ENCODE results near the gene TSEN34.
"Not testable (repeated sequence)": the region's sequence is repeated elsewhere in the genome, so short reads cannot be mapped to it uniquely, and the experiment has no call there.

TSEN34 gene

GRCh38 chr19:54160182-54160811 lies 30.8 kb upstream of the TSEN34 start:
- in situ Hi-C loops (cut with HindIII; ENCODE audit: low sequenced_read_pairs): no loop called here

- in situ Hi-C loops (cut with HindIII; ENCODE audit: low sequenced_read_pairs): no loop called here
These were observed 30.3 kb upstream of the TSEN34 start for GRCh38 chr19:54160854-54161253.

- in situ Hi-C loops (cut with HindIII; ENCODE audit: low sequenced_read_pairs): no loop called here
These were observed 28.8 kb upstream of the TSEN34 start for GRCh38 chr19:54162241-54162805.

GRCh38 chr19:54162884-54163283 lies 28.2 kb upstream of the TSEN34 start:
- in situ Hi-C loops (cut with HindIII; ENCODE audit: low sequenced_read_pairs): no loop called here

- in situ Hi-C loops (cut with HindIII; ENCODE audit: low sequenced_read_pairs): no loop called here
These were observed 26.6 kb upstream of the TSEN34 start for GRCh38 chr19:54164369-54165068.

- in situ Hi-C loops (cut with HindIII; ENCODE audit: low sequenced_read_pairs): no loop called here
These were observed 25.9 kb upstream of the TSEN34 start for GRCh38 chr19:54165222-54165621.

- in situ Hi-C loops (cut with HindIII; ENCODE audit: low sequenced_read_pairs): no loop called here
These were observed 22.8 kb upstream of the TSEN34 start for GRCh38 chr19:54168174-54168917.

- in situ Hi-C loops (cut with HindIII; ENCODE audit: low sequenced_read_pairs): no loop called here
These were observed 21.9 kb upstream of the TSEN34 start for GRCh38 chr19:54169149-54169740.

GRCh38 chr19:54171736-54172431 lies 19.2 kb upstream of the TSEN34 start:
- in situ Hi-C loops (cut with HindIII; ENCODE audit: low sequenced_read_pairs): not testable (repeated sequence)

- in situ Hi-C loops (cut with HindIII; ENCODE audit: low sequenced_read_pairs): no loop called here
These were observed 18.4 kb upstream of the TSEN34 start, which contains the start of gene TMC4 for GRCh38 chr19:54172471-54173358. TMC4 (minus strand) TSS chr19:54173160; CDS start chr19:54173117, 43 bp downstream.

- in situ Hi-C loops (cut with HindIII; ENCODE audit: low sequenced_read_pairs): no loop called here
These were observed 17.8 kb upstream of the TSEN34 start for GRCh38 chr19:54173359-54173699.

GRCh38 chr19:54173951-54174834 lies 16.9 kb upstream of the TSEN34 start:
- in situ Hi-C loops (cut with HindIII; ENCODE audit: low sequenced_read_pairs): no loop called here

- in situ Hi-C loops (cut with HindIII; ENCODE audit: low sequenced_read_pairs): no loop called here
These were observed 12.4 kb upstream of the TSEN34 start for GRCh38 chr19:54178581-54179261.

- in situ Hi-C loops (cut with HindIII; ENCODE audit: low sequenced_read_pairs): no loop called here
These were observed 11.8 kb upstream of the TSEN34 start for GRCh38 chr19:54179262-54179852.

GRCh38 chr19:54179921-54180461 lies 11.1 kb upstream of the TSEN34 start:
- in situ Hi-C loops (cut with HindIII; ENCODE audit: low sequenced_read_pairs): no loop called here

GRCh38 chr19:54180691-54181091 lies 10.4 kb upstream of the TSEN34 start:
- in situ Hi-C loops (cut with HindIII; ENCODE audit: low sequenced_read_pairs): no loop called here

- in situ Hi-C loops (cut with HindIII; ENCODE audit: low sequenced_read_pairs): not testable (repeated sequence)
These were observed 9.2 kb upstream of the TSEN34 start for GRCh38 chr19:54181894-54182293.
